GM12865 (cell line): Measurements from ENCODE around the gene RAB44.

ENCODE experiments used
- DNase-seq: peaks from one replicate; pipeline ENCODE4 v3.0.0; 2010; ENCODE audit warnings: low read depth
- H3K4me3 ChIP-seq: 2 replicates; pipeline ENCODE4 v1.5.1; 2011; ENCODE audit warnings: mild to moderate bottlenecking, low read depth, low read length, control low read depth
- TF ChIP-seq, protein P1 (sequence below): IDR thresholded peaks from 2 replicates; pipeline ENCODE4 v1.5.1; 2011; ENCODE audit warnings: low read length, control low read depth, low read depth, inconsistent platforms; ENCODE audit not compliant: insufficient read depth; ENCODE audit errors: missing control alignments

The RAB44 gene

DNA sequence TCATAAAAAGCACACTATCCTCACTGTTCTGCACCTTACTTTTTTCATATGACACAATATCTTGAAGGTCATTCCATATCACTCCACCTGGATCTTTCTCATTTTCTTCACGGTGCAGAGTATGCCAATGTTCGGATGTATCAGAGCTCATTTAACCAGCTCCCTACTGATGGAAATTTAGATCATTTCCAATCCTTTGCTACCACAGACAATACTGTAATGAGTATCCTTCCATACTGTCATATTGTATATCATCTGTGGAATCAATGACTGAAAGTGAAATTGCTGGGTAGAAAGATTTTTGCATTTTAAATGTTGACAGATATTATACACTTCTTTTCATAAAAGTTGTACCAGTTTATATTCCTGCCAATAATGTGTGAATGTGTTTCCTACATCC is 2.2 kb upstream of the RAB44 start:
- no peak for DNase-seq
- TF ChIP-seq, protein P1, sequence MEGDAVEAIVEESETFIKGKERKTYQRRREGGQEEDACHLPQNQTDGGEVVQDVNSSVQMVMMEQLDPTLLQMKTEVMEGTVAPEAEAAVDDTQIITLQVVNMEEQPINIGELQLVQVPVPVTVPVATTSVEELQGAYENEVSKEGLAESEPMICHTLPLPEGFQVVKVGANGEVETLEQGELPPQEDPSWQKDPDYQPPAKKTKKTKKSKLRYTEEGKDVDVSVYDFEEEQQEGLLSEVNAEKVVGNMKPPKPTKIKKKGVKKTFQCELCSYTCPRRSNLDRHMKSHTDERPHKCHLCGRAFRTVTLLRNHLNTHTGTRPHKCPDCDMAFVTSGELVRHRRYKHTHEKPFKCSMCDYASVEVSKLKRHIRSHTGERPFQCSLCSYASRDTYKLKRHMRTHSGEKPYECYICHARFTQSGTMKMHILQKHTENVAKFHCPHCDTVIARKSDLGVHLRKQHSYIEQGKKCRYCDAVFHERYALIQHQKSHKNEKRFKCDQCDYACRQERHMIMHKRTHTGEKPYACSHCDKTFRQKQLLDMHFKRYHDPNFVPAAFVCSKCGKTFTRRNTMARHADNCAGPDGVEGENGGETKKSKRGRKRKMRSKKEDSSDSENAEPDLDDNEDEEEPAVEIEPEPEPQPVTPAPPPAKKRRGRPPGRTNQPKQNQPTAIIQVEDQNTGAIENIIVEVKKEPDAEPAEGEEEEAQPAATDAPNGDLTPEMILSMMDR: no peak
- no peak overlapping the region for H3K4me3 ChIP-seq

DNA sequence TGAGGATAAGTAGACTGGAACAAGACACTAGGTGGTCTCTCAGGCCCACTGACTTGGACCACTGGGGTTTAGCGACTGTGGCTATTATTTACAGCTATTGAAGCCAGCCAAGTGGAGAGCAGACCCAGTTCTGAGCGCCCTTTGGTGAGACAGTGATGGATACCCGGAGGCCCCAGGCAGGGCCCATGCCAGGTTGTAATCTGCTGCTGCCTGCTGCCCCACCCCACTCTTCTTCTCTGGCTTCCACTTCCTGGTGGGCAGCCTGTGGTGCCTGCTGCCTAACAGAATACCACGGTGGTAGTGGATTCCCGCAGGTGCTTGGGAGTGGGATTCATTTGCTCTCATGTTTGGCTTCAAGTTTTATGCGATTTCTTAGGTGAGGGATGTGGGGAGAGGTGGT is 570 bp downstream of the RAB44 start:
- DNase-seq: no peak
- H3K4me3 ChIP-seq: no peak overlapping the region
- TF ChIP-seq, protein P1: no peak

DNA sequence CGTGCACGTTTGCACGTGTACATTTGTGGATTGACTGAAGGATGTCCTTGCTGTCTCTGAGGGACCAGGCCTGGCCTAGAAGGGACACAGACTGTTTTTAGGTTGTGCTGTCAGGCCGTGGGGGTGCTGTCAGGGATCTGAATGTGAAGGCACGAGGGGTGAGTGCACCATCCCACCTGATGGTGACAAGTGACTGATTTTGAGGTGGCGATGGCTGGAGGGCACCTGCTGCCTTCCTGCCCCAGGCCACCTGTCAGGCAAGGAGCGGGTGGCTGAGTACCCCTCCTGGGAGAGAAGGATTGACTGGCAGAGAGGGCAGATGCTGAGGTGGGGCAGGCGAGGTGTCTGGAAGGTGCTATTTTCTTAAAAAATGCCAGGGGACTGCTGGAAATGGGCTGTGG is 1.2 kb downstream of the RAB44 start:
- no peak overlapping the region for H3K4me3 ChIP-seq
- TF ChIP-seq, protein P1: no peak

DNA sequence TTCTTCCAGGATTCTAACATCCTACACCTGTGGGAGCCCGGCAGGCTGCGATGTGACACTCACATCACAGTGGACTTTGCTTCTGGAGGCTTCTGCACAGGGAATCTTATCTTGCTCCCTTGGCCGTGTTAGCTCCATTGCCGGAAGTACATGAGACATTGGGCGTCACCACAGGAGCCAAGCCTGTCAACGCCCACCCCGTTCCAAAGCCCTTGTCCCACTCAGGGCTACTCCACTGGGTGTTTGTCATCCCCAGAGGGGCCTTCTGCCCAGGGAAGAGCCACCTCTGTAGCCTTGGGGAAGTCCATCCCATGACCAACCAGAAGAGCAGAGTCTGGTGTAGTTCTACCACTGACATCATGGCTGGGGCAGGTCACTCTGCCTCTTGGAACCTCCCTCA is 1.7 kb downstream of the RAB44 start:
- no peak overlapping the region for H3K4me3 ChIP-seq
- TF ChIP-seq, protein P1: no peak
- no peak for DNase-seq

More for the DNA sequence above, 1.2 kb downstream of the RAB44 start:
- no peak for DNase-seq

DNA sequence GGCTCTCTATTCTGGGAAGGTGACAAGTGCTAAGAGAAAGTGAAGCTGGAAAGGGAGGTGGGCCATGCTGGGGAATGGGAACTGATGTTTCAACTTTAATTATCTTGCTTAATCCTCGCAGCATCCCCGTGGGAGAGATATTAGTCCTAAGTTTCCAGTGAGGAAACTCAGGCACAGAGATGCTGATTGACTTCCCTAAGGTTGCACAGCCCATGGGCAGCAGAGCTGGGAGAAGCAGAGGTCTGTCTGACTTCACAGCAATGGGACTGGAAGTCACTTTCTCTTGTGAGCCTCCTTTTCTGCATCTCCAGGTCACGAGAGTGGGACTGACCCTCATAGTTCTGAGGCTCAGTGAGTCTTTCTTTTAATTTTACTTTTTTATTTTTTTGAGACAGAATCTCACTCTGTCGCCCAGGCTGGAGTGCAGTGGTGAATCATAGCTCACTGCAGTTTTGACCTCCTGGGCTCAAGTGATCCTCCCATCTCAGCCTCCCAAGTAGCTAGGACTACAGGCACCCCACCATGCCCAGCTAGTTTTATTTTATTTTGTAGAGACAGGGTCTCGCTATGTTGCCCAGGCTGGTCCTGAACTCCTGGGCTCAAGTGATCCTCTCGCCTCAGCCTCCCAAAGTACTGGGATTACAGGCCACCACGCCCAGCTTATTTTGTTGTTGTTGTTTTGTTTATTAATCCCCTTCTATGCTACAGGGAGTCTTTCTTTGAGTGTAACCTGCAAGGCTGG is 2.6 kb downstream of the RAB44 start:
- no peak overlapping the region for H3K4me3 ChIP-seq
- no peak for DNase-seq

DNA sequence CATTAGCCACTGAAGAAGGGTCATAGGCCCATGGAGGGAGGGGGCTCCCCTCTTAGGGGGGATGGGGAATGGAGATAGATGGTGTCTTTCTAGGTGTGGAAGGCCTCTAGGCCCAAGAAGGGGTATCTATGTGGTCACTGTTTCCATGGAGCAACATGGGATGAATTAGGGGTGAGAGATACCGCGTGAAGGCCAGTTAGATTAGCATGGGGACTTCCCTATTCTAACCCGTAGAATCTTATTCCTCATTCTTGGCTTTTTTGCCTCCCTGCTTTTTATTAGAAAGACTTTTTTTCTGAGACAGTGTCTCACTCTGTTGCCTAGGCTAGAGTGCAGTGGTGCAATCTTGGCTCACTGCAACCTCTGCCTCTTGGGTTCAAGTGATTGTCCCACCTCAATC is 3.2 kb downstream of the RAB44 start:
- no peak for DNase-seq
- TF ChIP-seq, protein P1: no peak
- H3K4me3 ChIP-seq: no peak overlapping the region

More for the DNA sequence above, 2.6 kb downstream of the RAB44 start:
- TF ChIP-seq, protein P1: no peak
